Ishikawa (cell line): ENCODE measurements around the gene EYS.

ENCODE experiments used
- CEBPB ChIP-seq: IDR thresholded peaks from 2 replicates; pipeline ENCODE4 v1.6.1; 2012
- EGR1 ChIP-seq: IDR thresholded peaks from 2 replicates; pipeline ENCODE4 v1.6.1; 2012
- EP300 ChIP-seq: IDR thresholded peaks from 2 replicates; pipeline ENCODE4 v1.6.1; 2012; ENCODE audit warnings: borderline replicate concordance
- NFIC ChIP-seq: IDR thresholded peaks from 2 replicates; pipeline ENCODE4 v1.6.1; 2012
- RAD21 ChIP-seq: IDR thresholded peaks from 2 replicates; pipeline ENCODE4 v1.6.1; 2012; ENCODE audit warnings: low read depth
- REST ChIP-seq: IDR thresholded peaks from 2 replicates; pipeline ENCODE4 v1.6.1; 2012; ENCODE audit warnings: low read depth, mild to moderate bottlenecking
- TAF1 ChIP-seq: IDR thresholded peaks from 2 replicates; pipeline ENCODE4 v1.6.1; 2012; ENCODE audit warnings: low read depth, mild to moderate bottlenecking
- USF1 ChIP-seq: IDR thresholded peaks from 2 replicates; pipeline ENCODE4 v1.6.1; 2012

- TF ChIP-seq EP300 (no peak), CEBPB (no peak), REST (no peak), RAD21 (no peak), EGR1 (no peak), USF1 (no peak), TAF1 (no peak), NFIC (no peak)
Observed at GRCh38 chr6:65557224-65557623, 149.8 kb downstream of the EYS start.
